HCT116 (cell line): ENCODE data around the gene NSMF. TPM values are rescaled to one million over a fixed set of nuclear protein-coding genes. Genes with fewer than 3 reads are reported as not detected.

Source experiments
- ATAC-seq: fragments of 200-7000 bp; cut with Tn5 transposase; 2 replicates; pipeline ENCODE4 v1.9.1; 2020; ENCODE audit warnings: mild to moderate bottlenecking, moderate library complexity
- BruUV-seq: library from RNA; stranded (reverse); fragments of 400-500 nt; replicated peaks from 2 replicates; lab custom pipeline; 2021; lab: Mats Ljungman, UMichigan
- CTCF ChIA-PET: fragments of 300-600 bp; sonication (Branson Sonifier 250); formaldehyde crosslinking; loops from one replicate; lab custom pipeline; 2021; ENCODE audit warnings: antibody characterized with exemption; lab: Charles Lee
- POLR2A ChIA-PET: fragments of 300-600, 350-600 bp; sonication (Branson Sonifier 250); formaldehyde crosslinking; loops from one replicate; lab custom pipeline; 2021; ENCODE audit warnings: antibody characterized with exemption; lab: Charles Lee
- RAD21 ChIA-PET, 2 experiments: fragments of 300-600 bp; sonication (Branson Sonifier 250); formaldehyde crosslinking; loops; one replicate each; lab custom pipeline; 2023; ENCODE audit warnings: low total read pairs in 2 of 2; ENCODE audit not compliant: uncharacterized antibody in 2 of 2, unreplicated experiment in 2 of 2, low non-redundant PET in 1 of 2; lab: Charles Lee
- DNase-seq: peaks from one replicate; pipeline ENCODE4 v3.0.0-alpha.2; 2010; ENCODE audit warnings: low read depth, low spot score
- H2AFZ ChIP-seq: fragments of 200-600 bp; shearing (Covaris generic), sonication (generic); 2 replicates; pipeline ENCODE4 v1.6.1; 2017; ENCODE audit warnings: low read depth, mixed run types, mixed read lengths, antibody characterized with exemption, low read length; ENCODE audit not compliant: poor library complexity, severe bottlenecking
- H3K27ac ChIP-seq: 2 replicates; pipeline ENCODE4 v1.5.1; 2012; ENCODE audit warnings: low read depth, low read length
- H3K27me3 ChIP-seq: fragments of 200-600 bp; sonication (generic); 2 replicates; pipeline ENCODE4 v1.6.1; 2016; ENCODE audit warnings: mixed run types, low read length, mixed read lengths; ENCODE audit not compliant: insufficient read depth
- H3K36me3 ChIP-seq, 2 experiments: fragments of 200-500 bp in 1 of 2; fragments of 200-600 bp in 1 of 2; sonication (Bioruptor generic) in 1 of 2; sonication (generic) in 1 of 2; 2 replicates each; pipeline versions ENCODE4 v1.5.1 to v1.6.1; 2014 to 2016; ENCODE audit warnings: low read length in 2 of 2, inconsistent platforms in 1 of 2, mixed read lengths in 1 of 2, mixed run types in 1 of 2; ENCODE audit not compliant: insufficient read depth in 2 of 2, control insufficient read depth in 1 of 2
- H3K4me1 ChIP-seq, 2 experiments: fragments of 200-600 bp in 1 of 2; sonication (generic) in 1 of 2; 2 replicates each; pipeline versions ENCODE4 v1.5.1 to v1.6.1; 2012 to 2017; ENCODE audit warnings: low read length in 2 of 2, inconsistent platforms in 1 of 2, mild to moderate bottlenecking in 1 of 2, mixed read lengths in 1 of 2, mixed run types in 1 of 2, moderate library complexity in 1 of 2; ENCODE audit not compliant: insufficient read depth in 2 of 2, control insufficient read depth in 1 of 2
- H3K4me2 ChIP-seq: fragments of 200-600 bp; sonication (generic); 2 replicates; pipeline ENCODE4 v1.6.1; 2017; ENCODE audit warnings: mixed run types, low read length, mixed read lengths
- H3K4me3 ChIP-seq, 2 experiments: fragments of 200-600 bp in 1 of 2; sonication (generic) in 1 of 2; replicated peaks in 1 of 2; 2 replicates each; pipeline ENCODE4 v1.5.1; 2011 to 2016; ENCODE audit warnings: low read length in 2 of 2, control low read depth in 1 of 2, low read depth in 1 of 2, mild to moderate bottlenecking in 1 of 2, mixed read lengths in 1 of 2, mixed run types in 1 of 2
- H3K79me2 ChIP-seq: fragments of 200-600 bp; sonication (generic); 2 replicates; pipeline ENCODE4 v1.6.1; 2017; ENCODE audit warnings: mild to moderate bottlenecking, mixed run types, low read length, moderate library complexity, mixed read lengths; ENCODE audit not compliant: insufficient read depth
- H3K9ac ChIP-seq: fragments of 200-600 bp; sonication (generic); 2 replicates; pipeline ENCODE4 v1.6.1; 2016; ENCODE audit warnings: low read length, mixed read lengths
- H3K9me2 ChIP-seq: fragments of 200-600 bp; sonication (generic), shearing (Covaris generic); 2 replicates; pipeline ENCODE4 v1.6.1; 2017; ENCODE audit warnings: mixed run types, mild to moderate bottlenecking, moderate library complexity; ENCODE audit not compliant: insufficient read depth
- H3K9me3 ChIP-seq, 2 experiments: fragments of 200-500 bp in 1 of 2; fragments of 200-600 bp in 1 of 2; sonication (Bioruptor generic) in 1 of 2; sonication (generic) in 1 of 2; 2 replicates each; pipeline ENCODE4 v1.6.1; 2014 to 2017; ENCODE audit warnings: low read length in 2 of 2, mixed read lengths in 2 of 2, inconsistent platforms in 1 of 2, low read depth in 1 of 2, mild to moderate bottlenecking in 1 of 2, mixed run types in 1 of 2, moderate library complexity in 1 of 2; ENCODE audit not compliant: control insufficient read depth in 1 of 2, insufficient read depth in 1 of 2
- H4K20me1 ChIP-seq: fragments of 200-600 bp; sonication (generic), shearing (Covaris generic); 2 replicates; pipeline ENCODE4 v1.6.1; 2017; ENCODE audit warnings: mixed run types, mild to moderate bottlenecking, moderate library complexity; ENCODE audit not compliant: insufficient read depth
- ATF3 ChIP-seq: IDR thresholded peaks from 2 replicates; pipeline ENCODE4 v1.6.1; 2012
- CBX3 ChIP-seq: IDR thresholded peaks from 2 replicates; pipeline ENCODE4 v1.6.1; 2012; ENCODE audit warnings: low read depth
- EGR1 ChIP-seq: IDR thresholded peaks from 2 replicates; pipeline ENCODE4 v1.6.1; 2012; ENCODE audit warnings: low read depth
- ELF1 ChIP-seq: IDR thresholded peaks from 2 replicates; pipeline ENCODE4 v1.6.1; 2012; ENCODE audit warnings: low read depth, borderline replicate concordance
- EZH2 ChIP-seq: fragments of 200-600 bp; sonication (generic); IDR thresholded peaks from 2 replicates; pipeline ENCODE4 v1.6.1; 2017; ENCODE audit warnings: antibody characterized with exemption, mixed run types
- EZH2phosphoT487 ChIP-seq: fragments of 200-600 bp; IDR thresholded peaks from 2 replicates; pipeline ENCODE4 v1.6.1; 2018; ENCODE audit warnings: antibody characterized with exemption, borderline replicate concordance
- FOSL1 ChIP-seq: IDR thresholded peaks from 2 replicates; pipeline ENCODE4 v1.6.1; 2012; ENCODE audit warnings: low read depth
- JUND ChIP-seq: IDR thresholded peaks from 2 replicates; pipeline ENCODE4 v1.6.1; 2012
- MAX ChIP-seq: IDR thresholded peaks from 2 replicates; pipeline ENCODE4 v1.6.1; 2012
- POLR2A ChIP-seq: IDR thresholded peaks from 2 replicates; pipeline ENCODE4 v1.7.0; 2011; ENCODE audit warnings: borderline replicate concordance; ENCODE audit not compliant: insufficient read depth, insufficient read length; ENCODE audit errors: extremely low read depth
- POLR2AphosphoS5 ChIP-seq: IDR thresholded peaks from 2 replicates; pipeline ENCODE4 v1.6.1; 2011; ENCODE audit warnings: mild to moderate bottlenecking, low read depth, low read length, moderate library complexity
- RAD21 ChIP-seq: IDR thresholded peaks from 2 replicates; pipeline ENCODE4 v1.6.1; 2012; ENCODE audit warnings: low read depth, mild to moderate bottlenecking
- SIN3A ChIP-seq: IDR thresholded peaks from 2 replicates; pipeline ENCODE4 v1.6.1; 2012; ENCODE audit warnings: low read depth
- SP1 ChIP-seq: IDR thresholded peaks from 2 replicates; pipeline ENCODE4 v1.6.1; 2012; ENCODE audit warnings: low read depth
- SRF ChIP-seq: IDR thresholded peaks from 2 replicates; pipeline ENCODE4 v1.6.1; 2012; ENCODE audit warnings: low read depth
- TCF7L2 ChIP-seq: IDR thresholded peaks from 2 replicates; pipeline ENCODE4 v1.7.0; 2011; ENCODE audit warnings: borderline replicate concordance, inconsistent platforms; ENCODE audit not compliant: insufficient read depth, insufficient read length; ENCODE audit errors: extremely low read depth
- ZFX ChIP-seq: fragments of 450-650 bp; IDR thresholded peaks from 2 replicates; pipeline ENCODE4 v1.6.1; 2017
- ZNF274 ChIP-seq: fragments of 200-500 bp; sonication (Bioruptor generic); IDR thresholded peaks from 2 replicates; pipeline ENCODE4 v1.6.1; 2014; ENCODE audit warnings: mild to moderate bottlenecking, low read depth, low read length, inconsistent platforms
- intact Hi-C: fragments of 100-400 bp; cut with micrococcal nuclease; formaldehyde crosslinking; loops from 2 replicates; pipeline ENCODE4 v1.10.0; 2022
- total RNA-seq: library from RNA; stranded (reverse); gene quantifications from one replicate; pipeline ENCODE4 v1.2.1, GENCODE V29; 2021; ENCODE audit not compliant: unreplicated experiment
- TF ChIP-seq, protein P1 (sequence below): IDR thresholded peaks from 2 replicates; pipeline ENCODE4 v1.6.1; 2012; ENCODE audit warnings: low read depth
- TF ChIP-seq, protein P2 (sequence below): IDR thresholded peaks from 2 replicates; pipeline ENCODE4 v1.6.1; 2011; ENCODE audit warnings: mild to moderate bottlenecking, low read length, moderate library complexity; ENCODE audit not compliant: insufficient replicate concordance; ENCODE audit errors: extremely low read depth

NSMF gene
- total RNA-seq, 1 experiment from 2014 or later = 81.9 TPM

GRCh38 chr9:137456061-137456863 is 2.9 kb downstream of the NSMF start:
- H3K9ac ChIP-seq = no peak overlapping the region
- intact Hi-C loops = no loop called here
- no TSS peak for BruUV-seq
- H3K4me3 ChIP-seq = no peak overlapping the region; a peak in 1 of 4 replicates
- TF ChIP-seq EZH2phosphoT487 = no peak
- TF ChIP-seq, protein P1, sequence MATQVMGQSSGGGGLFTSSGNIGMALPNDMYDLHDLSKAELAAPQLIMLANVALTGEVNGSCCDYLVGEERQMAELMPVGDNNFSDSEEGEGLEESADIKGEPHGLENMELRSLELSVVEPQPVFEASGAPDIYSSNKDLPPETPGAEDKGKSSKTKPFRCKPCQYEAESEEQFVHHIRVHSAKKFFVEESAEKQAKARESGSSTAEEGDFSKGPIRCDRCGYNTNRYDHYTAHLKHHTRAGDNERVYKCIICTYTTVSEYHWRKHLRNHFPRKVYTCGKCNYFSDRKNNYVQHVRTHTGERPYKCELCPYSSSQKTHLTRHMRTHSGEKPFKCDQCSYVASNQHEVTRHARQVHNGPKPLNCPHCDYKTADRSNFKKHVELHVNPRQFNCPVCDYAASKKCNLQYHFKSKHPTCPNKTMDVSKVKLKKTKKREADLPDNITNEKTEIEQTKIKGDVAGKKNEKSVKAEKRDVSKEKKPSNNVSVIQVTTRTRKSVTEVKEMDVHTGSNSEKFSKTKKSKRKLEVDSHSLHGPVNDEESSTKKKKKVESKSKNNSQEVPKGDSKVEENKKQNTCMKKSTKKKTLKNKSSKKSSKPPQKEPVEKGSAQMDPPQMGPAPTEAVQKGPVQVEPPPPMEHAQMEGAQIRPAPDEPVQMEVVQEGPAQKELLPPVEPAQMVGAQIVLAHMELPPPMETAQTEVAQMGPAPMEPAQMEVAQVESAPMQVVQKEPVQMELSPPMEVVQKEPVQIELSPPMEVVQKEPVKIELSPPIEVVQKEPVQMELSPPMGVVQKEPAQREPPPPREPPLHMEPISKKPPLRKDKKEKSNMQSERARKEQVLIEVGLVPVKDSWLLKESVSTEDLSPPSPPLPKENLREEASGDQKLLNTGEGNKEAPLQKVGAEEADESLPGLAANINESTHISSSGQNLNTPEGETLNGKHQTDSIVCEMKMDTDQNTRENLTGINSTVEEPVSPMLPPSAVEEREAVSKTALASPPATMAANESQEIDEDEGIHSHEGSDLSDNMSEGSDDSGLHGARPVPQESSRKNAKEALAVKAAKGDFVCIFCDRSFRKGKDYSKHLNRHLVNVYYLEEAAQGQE = no peak
- TF ChIP-seq ELF1 = no peak
- TF ChIP-seq ATF3 = no peak
- TF ChIP-seq CBX3 = no peak
- TF ChIP-seq SIN3A = no peak
- no peak for TF ChIP-seq MAX
- TF ChIP-seq POLR2AphosphoS5 = no peak
- TF ChIP-seq JUND = no peak
- no peak for TF ChIP-seq FOSL1
- no peak for TF ChIP-seq SP1
- TF ChIP-seq ZFX = no peak
- no peak for TF ChIP-seq ZNF274
- TF ChIP-seq EGR1 = no peak
- no peak for TF ChIP-seq TCF7L2
- no peak for TF ChIP-seq SRF
- no peak for TF ChIP-seq POLR2A
- no peak for TF ChIP-seq EZH2
- no peak for TF ChIP-seq RAD21
- TF ChIP-seq, protein P2, sequence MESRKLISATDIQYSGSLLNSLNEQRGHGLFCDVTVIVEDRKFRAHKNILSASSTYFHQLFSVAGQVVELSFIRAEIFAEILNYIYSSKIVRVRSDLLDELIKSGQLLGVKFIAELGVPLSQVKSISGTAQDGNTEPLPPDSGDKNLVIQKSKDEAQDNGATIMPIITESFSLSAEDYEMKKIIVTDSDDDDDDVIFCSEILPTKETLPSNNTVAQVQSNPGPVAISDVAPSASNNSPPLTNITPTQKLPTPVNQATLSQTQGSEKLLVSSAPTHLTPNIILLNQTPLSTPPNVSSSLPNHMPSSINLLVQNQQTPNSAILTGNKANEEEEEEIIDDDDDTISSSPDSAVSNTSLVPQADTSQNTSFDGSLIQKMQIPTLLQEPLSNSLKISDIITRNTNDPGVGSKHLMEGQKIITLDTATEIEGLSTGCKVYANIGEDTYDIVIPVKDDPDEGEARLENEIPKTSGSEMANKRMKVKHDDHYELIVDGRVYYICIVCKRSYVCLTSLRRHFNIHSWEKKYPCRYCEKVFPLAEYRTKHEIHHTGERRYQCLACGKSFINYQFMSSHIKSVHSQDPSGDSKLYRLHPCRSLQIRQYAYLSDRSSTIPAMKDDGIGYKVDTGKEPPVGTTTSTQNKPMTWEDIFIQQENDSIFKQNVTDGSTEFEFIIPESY = no peak
- H3K9me2 ChIP-seq = no peaks in the 10 kb centered on the region
- H3K36me3 ChIP-seq = peaks cover 11 to 40% of the 10 kb centered on the region in 2 experiments; a peak in 2 of 4 replicates
- DNase-seq (no peak), ATAC-seq (no peak)
- H3K9me3 ChIP-seq = no peaks in the 10 kb centered on the region
- ChIA-PET RAD21 (no interaction called here), CTCF (no interaction called here), POLR2A (no interaction called here)
- H3K79me2 ChIP-seq = peaks cover 47% of the 10 kb centered on the region
- H3K4me1 ChIP-seq = peaks cover 23 to 62% of the 10 kb centered on the region in 2 experiments
- no peak overlapping the region for H2AFZ ChIP-seq
- H4K20me1 ChIP-seq = peaks cover 4% of the 10 kb centered on the region; the same call in 1 of the 2 replicates
- no peak overlapping the region for H3K4me2 ChIP-seq
- H3K27me3 ChIP-seq = no peaks in the 10 kb centered on the region
- H3K27ac ChIP-seq = peak overlapping the region; percentile 81; the same call in 1 of the 2 replicates
